Measurements from ENCODE around the gene BTBD17. TPM values are rescaled to one million over a fixed set of nuclear protein-coding genes. Genes with fewer than 3 reads are reported as not detected.

Gene BTBD17
- total RNA-seq, 1 donor from 2014 or later: not detected

GRCh38 chr17:74387365-74388218, 25.9 kb upstream of the BTBD17 start:
- CTCF ChIA-PET: no interaction called here
- Mint-ChIP-seq H3K27me3 (peaks cover 10% of the 10 kb centered on the region), H3K4me3 (no peak overlapping the region), H3K27ac (no peak overlapping the region), H3K36me3 (ENCODE audit: low read depth) (no peaks in the 10 kb centered on the region), H3K9me3 (no peaks in the 10 kb centered on the region), H3K4me1 (no peaks in the 10 kb centered on the region)
- DNase-seq: no peak
- ATAC-seq (ENCODE audit: low read depth): no peak
- no peak for TF ChIP-seq CTCF (IDR thresholded peaks at IDR 0.05)
- intact Hi-C loops (cut with micrococcal nuclease): no loop called here
- POLR2A ChIA-PET: no interaction called here

DNA sequence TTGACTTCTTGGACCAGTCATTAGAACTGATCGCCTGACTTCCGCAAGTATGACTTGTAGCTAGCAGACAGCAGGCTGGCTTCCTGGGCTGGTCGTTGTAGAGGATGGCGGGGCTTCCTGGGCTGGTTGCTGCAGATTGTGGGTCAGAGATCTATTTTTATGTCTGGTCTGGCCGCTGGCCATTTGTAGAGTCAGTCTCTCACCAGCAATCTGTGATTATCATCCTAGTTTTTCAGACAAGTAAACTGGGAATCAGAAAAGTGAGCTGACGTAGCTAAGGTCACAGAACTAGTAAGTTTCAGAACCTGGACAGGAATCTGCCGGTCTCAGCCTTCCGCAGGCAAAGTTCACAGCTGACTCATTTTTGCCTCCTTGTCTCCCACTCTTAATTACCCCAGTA, 24.7 kb upstream of the BTBD17 start:
- Mint-ChIP-seq H3K4me3 (no peak overlapping the region), H3K36me3 (ENCODE audit: low read depth) (no peaks in the 10 kb centered on the region), H3K9me3 (no peaks in the 10 kb centered on the region), H3K27ac (no peak overlapping the region), H3K4me1 (no peaks in the 10 kb centered on the region), H3K27me3 (peaks cover 11% of the 10 kb centered on the region)
- intact Hi-C loops (cut with micrococcal nuclease): no loop called here
- no peak for DNase-seq
- TF ChIP-seq CTCF (IDR thresholded peaks at IDR 0.05): no peak
- POLR2A ChIA-PET: no interaction called here
- CTCF ChIA-PET: no interaction called here
- no peak for ATAC-seq (ENCODE audit: low read depth)

DNA sequence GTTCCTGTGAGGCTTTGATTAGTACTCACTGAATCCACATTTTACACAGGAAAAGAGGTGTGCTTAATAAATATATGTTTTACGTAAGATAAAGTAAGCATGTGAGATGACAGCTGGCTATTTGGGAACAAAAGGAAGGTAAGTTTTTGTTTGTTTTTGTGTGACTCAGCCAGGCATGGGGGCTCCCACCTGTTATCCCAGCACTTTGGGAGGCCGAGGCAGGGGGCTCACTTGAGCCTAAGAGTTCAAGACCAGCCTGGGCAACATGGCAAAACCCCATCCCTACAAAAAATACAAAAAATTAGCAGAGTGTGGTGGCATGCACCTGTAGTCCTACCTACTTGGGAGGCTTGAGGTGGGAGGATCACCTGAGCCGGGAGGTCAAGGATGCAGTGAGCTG, 23.5 kb upstream of the BTBD17 start:
- POLR2A ChIA-PET: no interaction called here
- H3K36me3 Mint-ChIP-seq (ENCODE audit: low read depth): no peaks in the 10 kb centered on the region
- intact Hi-C loops (cut with micrococcal nuclease): no loop called here
- no peaks in the 10 kb centered on the region for H3K4me1 Mint-ChIP-seq
- CTCF ChIA-PET: no interaction called here
- TF ChIP-seq CTCF (IDR thresholded peaks at IDR 0.05): no peak
- H3K4me3 Mint-ChIP-seq: no peak overlapping the region
- no peaks in the 10 kb centered on the region for H3K9me3 Mint-ChIP-seq
- ATAC-seq (ENCODE audit: low read depth) (no peak), DNase-seq (no peak)
- peaks cover 15% of the 10 kb centered on the region for H3K27me3 Mint-ChIP-seq
- no peak overlapping the region for H3K27ac Mint-ChIP-seq

- CTCF ChIA-PET: no interaction called here
- no peaks in the 10 kb centered on the region for H3K9me3 Mint-ChIP-seq
Observed at GRCh38 chr17:74383141-74383540, 21.5 kb upstream of the BTBD17 start.

More at GRCh38 chr17:74383141-74383540, 21.5 kb upstream of the BTBD17 start:
- DNase-seq (no peak), ATAC-seq (ENCODE audit: low read depth) (no peak)
- no peak overlapping the region for H3K4me3 Mint-ChIP-seq
- no peak for TF ChIP-seq CTCF (IDR thresholded peaks at IDR 0.05)
- H3K27me3 Mint-ChIP-seq: peaks cover 19% of the 10 kb centered on the region
- POLR2A ChIA-PET: no interaction called here
- H3K4me1 Mint-ChIP-seq: peaks cover 2% of the 10 kb centered on the region
- no peak overlapping the region for H3K27ac Mint-ChIP-seq
- no peaks in the 10 kb centered on the region for H3K36me3 Mint-ChIP-seq (ENCODE audit: low read depth)
- intact Hi-C loops (cut with micrococcal nuclease): no loop called here
